ENCODE measurements around the gene PLXNB3. TPM values are rescaled to one million over a fixed set of nuclear protein-coding genes. Genes with fewer than 3 reads are reported as not detected.

Gene PLXNB3
- total RNA-seq, 1 experiment from 2014 or later: 2.5 TPM

DNA sequence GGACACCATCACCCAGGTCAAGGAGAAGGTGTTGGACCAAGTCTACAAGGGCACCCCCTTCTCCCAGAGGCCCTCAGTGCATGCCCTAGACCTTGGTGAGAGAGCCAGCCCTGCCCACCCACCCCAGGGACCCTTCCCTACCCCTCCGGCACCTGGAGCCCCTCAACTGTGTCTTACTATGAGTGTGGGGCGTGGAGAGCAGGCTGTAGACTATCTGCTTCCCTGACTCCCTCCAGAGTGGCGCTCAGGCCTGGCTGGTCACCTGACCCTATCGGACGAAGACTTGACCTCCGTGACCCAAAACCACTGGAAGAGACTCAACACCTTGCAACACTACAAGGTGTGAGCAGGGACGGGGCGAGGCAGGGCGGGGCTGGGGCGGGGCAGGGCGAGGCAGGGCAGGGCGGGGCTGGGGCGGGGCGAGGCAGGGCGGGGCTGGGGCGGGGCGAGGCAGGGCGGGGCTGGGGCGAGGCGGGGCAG, 12.1 kb downstream of the PLXNB3 start:
- ChIA-PET POLR2A (no interaction called here), CTCF (no interaction called here)
- H3K27ac Mint-ChIP-seq: no peak overlapping the region
- no peaks in the 10 kb centered on the region; the same call in 1 of the 2 replicates for H3K4me1 Mint-ChIP-seq
- H3K9me3 Mint-ChIP-seq: no peaks in the 10 kb centered on the region
- ATAC-seq (no peak), DNase-seq (ENCODE audit: low spot score) (no peak)
- H3K4me3 Mint-ChIP-seq: no peak overlapping the region
- no peaks in the 10 kb centered on the region for H3K27me3 Mint-ChIP-seq (ENCODE audit: low read depth)
- H3K36me3 Mint-ChIP-seq: no peaks in the 10 kb centered on the region
- no peak for TF ChIP-seq EMX1 (CRISPR knock-in tag; IDR thresholded peaks at IDR 0.05)

DNA sequence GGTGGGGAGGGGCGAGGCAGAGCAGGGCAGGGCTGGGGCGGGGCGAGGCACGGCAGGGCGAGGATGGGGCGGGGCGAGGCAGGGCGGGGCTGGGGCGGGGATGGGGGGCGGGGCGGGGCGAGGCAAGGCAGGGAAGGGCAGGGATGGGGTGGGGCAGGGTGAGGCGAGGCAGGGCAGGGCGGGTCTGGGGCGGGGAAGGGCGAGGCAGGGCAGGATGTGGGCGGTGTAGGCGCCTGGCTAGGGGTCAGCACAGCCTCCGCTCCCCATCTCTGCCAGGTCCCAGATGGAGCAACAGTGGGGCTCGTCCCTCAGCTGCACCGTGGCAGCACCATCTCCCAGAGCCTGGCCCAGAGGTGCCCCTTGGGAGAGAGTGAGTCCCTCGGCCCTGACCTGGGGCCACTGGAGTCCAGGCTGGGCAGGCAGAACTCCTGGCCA, 12.6 kb downstream of the PLXNB3 start:
- H3K27ac Mint-ChIP-seq: no peak overlapping the region
- no peak for TF ChIP-seq ZNF423 (CRISPR knock-in tag; IDR thresholded peaks at IDR 0.05)
- no peak for TF ChIP-seq TCF7 (CRISPR knock-in tag; IDR thresholded peaks at IDR 0.05; ENCODE audit: low read depth)
- no peak for TF ChIP-seq ZMAT4 (CRISPR knock-in tag; IDR thresholded peaks at IDR 0.05)
- TF ChIP-seq, protein P1, sequence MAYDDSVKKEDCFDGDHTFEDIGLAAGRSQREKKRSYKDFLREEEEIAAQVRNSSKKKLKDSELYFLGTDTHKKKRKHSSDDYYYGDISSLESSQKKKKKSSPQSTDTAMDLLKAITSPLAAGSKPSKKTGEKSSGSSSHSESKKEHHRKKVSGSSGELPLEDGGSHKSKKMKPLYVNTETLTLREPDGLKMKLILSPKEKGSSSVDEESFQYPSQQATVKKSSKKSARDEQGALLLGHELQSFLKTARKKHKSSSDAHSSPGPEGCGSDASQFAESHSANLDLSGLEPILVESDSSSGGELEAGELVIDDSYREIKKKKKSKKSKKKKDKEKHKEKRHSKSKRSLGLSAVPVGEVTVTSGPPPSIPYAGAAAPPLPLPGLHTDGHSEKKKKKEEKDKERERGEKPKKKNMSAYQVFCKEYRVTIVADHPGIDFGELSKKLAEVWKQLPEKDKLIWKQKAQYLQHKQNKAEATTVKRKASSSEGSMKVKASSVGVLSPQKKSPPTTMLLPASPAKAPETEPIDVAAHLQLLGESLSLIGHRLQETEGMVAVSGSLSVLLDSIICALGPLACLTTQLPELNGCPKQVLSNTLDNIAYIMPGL (CRISPR knock-in tag; IDR thresholded peaks at IDR 0.05): no peak
- TF ChIP-seq SP1 (CRISPR knock-in tag; conservative IDR thresholded peaks at IDR 0.05): no peak
- no peak for TF ChIP-seq PRDM15 (CRISPR knock-in tag; IDR thresholded peaks at IDR 0.05)
- no peak for TF ChIP-seq GTF2I (CRISPR knock-in tag; conservative IDR thresholded peaks at IDR 0.05)
- TF ChIP-seq ZNF219 (CRISPR knock-in tag; IDR thresholded peaks at IDR 0.05; ENCODE audit: borderline replicate concordance): no peak
- TF ChIP-seq ELF4 (CRISPR knock-in tag; IDR thresholded peaks at IDR 0.05; ENCODE audit: low read depth): no peak
- no peak for TF ChIP-seq SOX15 (CRISPR knock-in tag; IDR thresholded peaks at IDR 0.05)
- TF ChIP-seq NFYB (CRISPR knock-in tag; conservative IDR thresholded peaks at IDR 0.05; ENCODE audit: low read depth): no peak
- TF ChIP-seq FOXP1 (CRISPR knock-in tag; IDR thresholded peaks at IDR 0.05; ENCODE audit: borderline replicate concordance): no peak
- TF ChIP-seq, protein P2, sequence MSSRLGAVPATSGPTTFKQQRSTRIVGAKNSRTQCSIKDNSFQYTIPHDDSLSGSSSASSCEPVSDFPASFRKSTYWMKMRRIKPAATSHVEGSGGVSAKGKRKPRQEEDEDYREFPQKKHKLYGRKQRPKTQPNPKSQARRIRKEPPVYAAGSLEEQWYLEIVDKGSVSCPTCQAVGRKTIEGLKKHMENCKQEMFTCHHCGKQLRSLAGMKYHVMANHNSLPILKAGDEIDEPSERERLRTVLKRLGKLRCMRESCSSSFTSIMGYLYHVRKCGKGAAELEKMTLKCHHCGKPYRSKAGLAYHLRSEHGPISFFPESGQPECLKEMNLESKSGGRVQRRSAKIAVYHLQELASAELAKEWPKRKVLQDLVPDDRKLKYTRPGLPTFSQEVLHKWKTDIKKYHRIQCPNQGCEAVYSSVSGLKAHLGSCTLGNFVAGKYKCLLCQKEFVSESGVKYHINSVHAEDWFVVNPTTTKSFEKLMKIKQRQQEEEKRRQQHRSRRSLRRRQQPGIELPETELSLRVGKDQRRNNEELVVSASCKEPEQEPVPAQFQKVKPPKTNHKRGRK (CRISPR knock-in tag; IDR thresholded peaks at IDR 0.05; ENCODE audit: borderline replicate concordance): no peak
- TF ChIP-seq NR1H2 (CRISPR knock-in tag; IDR thresholded peaks at IDR 0.05): no peak
- no peak for TF ChIP-seq OVOL2 (CRISPR knock-in tag; IDR thresholded peaks at IDR 0.05; ENCODE audit: borderline replicate concordance)
- TF ChIP-seq, protein P3, sequence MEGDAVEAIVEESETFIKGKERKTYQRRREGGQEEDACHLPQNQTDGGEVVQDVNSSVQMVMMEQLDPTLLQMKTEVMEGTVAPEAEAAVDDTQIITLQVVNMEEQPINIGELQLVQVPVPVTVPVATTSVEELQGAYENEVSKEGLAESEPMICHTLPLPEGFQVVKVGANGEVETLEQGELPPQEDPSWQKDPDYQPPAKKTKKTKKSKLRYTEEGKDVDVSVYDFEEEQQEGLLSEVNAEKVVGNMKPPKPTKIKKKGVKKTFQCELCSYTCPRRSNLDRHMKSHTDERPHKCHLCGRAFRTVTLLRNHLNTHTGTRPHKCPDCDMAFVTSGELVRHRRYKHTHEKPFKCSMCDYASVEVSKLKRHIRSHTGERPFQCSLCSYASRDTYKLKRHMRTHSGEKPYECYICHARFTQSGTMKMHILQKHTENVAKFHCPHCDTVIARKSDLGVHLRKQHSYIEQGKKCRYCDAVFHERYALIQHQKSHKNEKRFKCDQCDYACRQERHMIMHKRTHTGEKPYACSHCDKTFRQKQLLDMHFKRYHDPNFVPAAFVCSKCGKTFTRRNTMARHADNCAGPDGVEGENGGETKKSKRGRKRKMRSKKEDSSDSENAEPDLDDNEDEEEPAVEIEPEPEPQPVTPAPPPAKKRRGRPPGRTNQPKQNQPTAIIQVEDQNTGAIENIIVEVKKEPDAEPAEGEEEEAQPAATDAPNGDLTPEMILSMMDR (IDR thresholded peaks at IDR 0.05): no peak
- TF ChIP-seq, protein P4, sequence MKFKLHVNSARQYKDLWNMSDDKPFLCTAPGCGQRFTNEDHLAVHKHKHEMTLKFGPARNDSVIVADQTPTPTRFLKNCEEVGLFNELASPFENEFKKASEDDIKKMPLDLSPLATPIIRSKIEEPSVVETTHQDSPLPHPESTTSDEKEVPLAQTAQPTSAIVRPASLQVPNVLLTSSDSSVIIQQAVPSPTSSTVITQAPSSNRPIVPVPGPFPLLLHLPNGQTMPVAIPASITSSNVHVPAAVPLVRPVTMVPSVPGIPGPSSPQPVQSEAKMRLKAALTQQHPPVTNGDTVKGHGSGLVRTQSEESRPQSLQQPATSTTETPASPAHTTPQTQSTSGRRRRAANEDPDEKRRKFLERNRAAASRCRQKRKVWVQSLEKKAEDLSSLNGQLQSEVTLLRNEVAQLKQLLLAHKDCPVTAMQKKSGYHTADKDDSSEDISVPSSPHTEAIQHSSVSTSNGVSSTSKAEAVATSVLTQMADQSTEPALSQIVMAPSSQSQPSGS (CRISPR knock-in tag; IDR thresholded peaks at IDR 0.05; ENCODE audit: borderline replicate concordance, low read depth): no peak
- TF ChIP-seq GRHL2 (CRISPR knock-in tag; IDR thresholded peaks at IDR 0.05; ENCODE audit: insufficient replicate concordance, severe bottlenecking): no peak
- no peaks in the 10 kb centered on the region for H3K9me3 Mint-ChIP-seq
- no peaks in the 10 kb centered on the region for H3K36me3 Mint-ChIP-seq
- DNase-seq (ENCODE audit: low spot score): no peak
- ATAC-seq: no peak
- H3K4me1 Mint-ChIP-seq: no peaks in the 10 kb centered on the region; the same call in 1 of the 2 replicates
- H3K27me3 Mint-ChIP-seq (ENCODE audit: low read depth): no peaks in the 10 kb centered on the region
- no peak overlapping the region for H3K4me3 Mint-ChIP-seq
- ChIA-PET CTCF (no interaction called here), POLR2A (no interaction called here)

Data from WTC11 (cell line).